HepG2 (cell line): ENCODE results near the gene STEAP1B. TPM values are rescaled to one million over a fixed set of nuclear protein-coding genes. Genes with fewer than 3 reads are reported as not detected.
A peak's percentile ranks its signal among the peaks of the same experiment; 100 is the strongest.

Experiments
- ATAC-seq: fragments of 200-7000 bp; cut with Tn5 transposase; 3 replicates; pipeline ENCODE4 v1.9.1; 2020; ENCODE audit warnings: mild to moderate bottlenecking, moderate library complexity
- BruUV-seq: library from RNA; stranded (reverse); fragments of 400-500 nt; replicated peaks from 2 replicates; lab custom pipeline; 2021; lab: Mats Ljungman, UMichigan
- CTCF ChIA-PET: fragments of 300-600 bp; formaldehyde crosslinking; extraction: SDS; loops from one replicate; lab custom pipeline; 2021; ENCODE audit warnings: low total read pairs, inconsistent platforms, low intra/inter-chr PET ratio; lab: Yijun Ruan, JAX
- POLR2A ChIA-PET: fragments of 350-600 bp; sonication (Branson Sonifier 250); formaldehyde crosslinking; loops from one replicate; lab custom pipeline; 2020; ENCODE audit warnings: antibody characterized with exemption, inconsistent platforms; lab: Yijun Ruan, JAX
- DNase-seq: peaks from one replicate; pipeline ENCODE4 v3.0.0-alpha.2; 2015; ENCODE audit warnings: low spot score
- FAIRE-seq: peaks from 3 replicates; lab custom pipeline; 2011; peaks lifted over from hg19 to GRCh38; lab: Jason Lieb, UNC
- H2AFZ ChIP-seq: one replicate; pipeline ENCODE4 v1.6.1; 2011; ENCODE audit warnings: low read length, inconsistent platforms
- H3K27ac ChIP-seq: fragments of 300-600 bp; 3 replicates; pipeline ENCODE4 v1.8.0; 2011; ENCODE audit warnings: mixed run types, mild to moderate bottlenecking, mixed read lengths, low read length, inconsistent platforms; ENCODE audit not compliant: insufficient read depth; ENCODE audit errors: extremely low read length
- H3K27me3 ChIP-seq, 2 experiments: fragments of 200-600 bp in 1 of 2; 2 replicates in 1 of 2; 3 replicates in 1 of 2; pipeline versions ENCODE4 v1.6.0 to v1.8.0; 2011; ENCODE audit warnings: low read length in 2 of 2, mild to moderate bottlenecking in 2 of 2, moderate library complexity in 2 of 2, inconsistent platforms in 1 of 2; ENCODE audit not compliant: insufficient read depth in 2 of 2, control insufficient read depth in 1 of 2
- H3K36me3 ChIP-seq, 2 experiments: fragments of 200-600 bp in 1 of 2; replicated peaks in 1 of 2; 2 replicates in 1 of 2; 3 replicates in 1 of 2; pipeline versions ENCODE4 v1.5.1 to v1.8.0; 2011; ENCODE audit warnings: low read length in 2 of 2, inconsistent platforms in 1 of 2; ENCODE audit not compliant: insufficient read depth in 2 of 2, control insufficient read depth in 1 of 2
- H3K4me1 ChIP-seq: 2 replicates; pipeline ENCODE4 v1.5.1; 2012; ENCODE audit warnings: low read length, inconsistent platforms; ENCODE audit not compliant: insufficient read depth
- H3K4me2 ChIP-seq: 2 replicates; pipeline ENCODE4 v1.6.0; 2011; ENCODE audit warnings: low read depth, low read length, inconsistent platforms
- H3K4me3 ChIP-seq, 3 experiments: fragments of 200-600 bp in 1 of 3; sonication (generic), shearing (Covaris generic) in 1 of 3; replicated peaks in 1 of 3; 2 replicates each; pipeline ENCODE4 v1.5.1; 2011 to 2016; ENCODE audit warnings: low read length in 3 of 3, inconsistent platforms in 2 of 3, low read depth in 2 of 3, mild to moderate bottlenecking in 2 of 3, control low read depth in 1 of 3, mixed read lengths in 1 of 3; ENCODE audit not compliant: insufficient read depth in 1 of 3
- H3K79me2 ChIP-seq: one replicate; pipeline ENCODE4 v1.6.1; 2011; ENCODE audit warnings: low read length, inconsistent platforms; ENCODE audit not compliant: insufficient read depth
- H3K9ac ChIP-seq: 2 replicates; pipeline ENCODE4 v1.6.0; 2011; ENCODE audit warnings: mild to moderate bottlenecking, low read depth, low read length, inconsistent platforms; ENCODE audit not compliant: insufficient read depth
- H3K9me3 ChIP-seq: 2 replicates; pipeline ENCODE4 v1.5.1; 2012; ENCODE audit warnings: mild to moderate bottlenecking, low read length
- H4K20me1 ChIP-seq: 2 replicates; pipeline ENCODE4 v1.6.0; 2011; ENCODE audit warnings: inconsistent platforms, mild to moderate bottlenecking, low read length, moderate library complexity; ENCODE audit not compliant: insufficient read depth
- KLF12 ChIP-seq: sonication (generic); formaldehyde crosslinking; IDR thresholded peaks from 2 replicates; pipeline ENCODE4 v1.4.0; 2020; ENCODE audit warnings: missing genetic modification reagents, borderline replicate concordance
- MAZ ChIP-seq, 2 experiments: sonication (generic) in 1 of 2; formaldehyde crosslinking in 1 of 2; IDR thresholded peaks; 2 replicates each; pipeline versions ENCODE4 v1.5.0 to v1.6.1; 2012 to 2020; ENCODE audit warnings: low read depth in 2 of 2, mild to moderate bottlenecking in 2 of 2, borderline replicate concordance in 1 of 2, improper control_type of control experiment in 1 of 2, low read length in 1 of 2, missing genetic modification reagents in 1 of 2, moderate library complexity in 1 of 2
- NR2C2 ChIP-seq: sonication (generic); formaldehyde crosslinking; IDR thresholded peaks from 2 replicates; pipeline ENCODE4 v1.4.0; 2020; ENCODE audit warnings: missing genetic modification reagents, mild to moderate bottlenecking, moderate library complexity, borderline replicate concordance
- REXO4 ChIP-seq: sonication (generic); formaldehyde crosslinking; IDR thresholded peaks from 2 replicates; pipeline ENCODE4 v1.8.0; 2022; ENCODE audit warnings: missing genetic modification reagents, mild to moderate bottlenecking, borderline replicate concordance
- SUZ12 ChIP-seq: fragments of 150-350 bp; IDR thresholded peaks from 2 replicates; pipeline ENCODE4 v1.6.1; 2014; ENCODE audit warnings: low read depth, low read length
- TARDBP ChIP-seq: sonication (generic); formaldehyde crosslinking; IDR thresholded peaks from 2 replicates; pipeline ENCODE4 v1.8.0; 2022; ENCODE audit warnings: mild to moderate bottlenecking, missing genetic modification reagents
- TIGD3 ChIP-seq: sonication (generic); formaldehyde crosslinking; IDR thresholded peaks from 2 replicates; pipeline ENCODE4 v1.5.1; 2020; ENCODE audit warnings: mild to moderate bottlenecking, missing genetic modification reagents, borderline replicate concordance
- U2AF1 ChIP-seq: fragments of 200-400 bp; formaldehyde crosslinking; optimal IDR thresholded peaks from 2 replicates; pipeline ENCODE3; 2017; ENCODE audit warnings: mild to moderate bottlenecking, low read depth, low read length
- ZBTB26 ChIP-seq: IDR thresholded peaks from 2 replicates; pipeline ENCODE4 v1.6.1; 2016; ENCODE audit warnings: missing compliant biosample characterization, missing genetic modification reagents, borderline replicate concordance
- ZFP82 ChIP-seq: sonication (generic); formaldehyde crosslinking; IDR thresholded peaks from 2 replicates; pipeline ENCODE4 v1.5.1; 2020; ENCODE audit warnings: mild to moderate bottlenecking, missing genetic modification reagents, borderline replicate concordance
- ZNF101 ChIP-seq: sonication (generic); formaldehyde crosslinking; IDR thresholded peaks from 2 replicates; pipeline ENCODE4 v1.4.0; 2020; ENCODE audit warnings: mild to moderate bottlenecking, low read depth, missing genetic modification reagents, borderline replicate concordance
- ZNF547 ChIP-seq: sonication (generic); formaldehyde crosslinking; IDR thresholded peaks from 2 replicates; pipeline ENCODE4 v1.5.1; 2020; ENCODE audit warnings: mild to moderate bottlenecking, missing genetic modification reagents
- ZNF687 ChIP-seq: sonication (generic); formaldehyde crosslinking; IDR thresholded peaks from 2 replicates; pipeline ENCODE4 v1.5.1; 2020; ENCODE audit warnings: mild to moderate bottlenecking, missing genetic modification reagents, moderate library complexity
- ZNF75D ChIP-seq: sonication (generic); formaldehyde crosslinking; IDR thresholded peaks from 2 replicates; pipeline ENCODE4 v1.8.1; 2023; ENCODE audit warnings: missing genetic modification reagents, mild to moderate bottlenecking, borderline replicate concordance
- WGBS: methylation state at CpG from one replicate; pipeline ENCODE4 v1.1.6; 2017; ENCODE audit warnings: low lambda C conversion rate; 5-methylcytosine and 5-hydroxymethylcytosine counted together
- in situ Hi-C: cut with HindIII; loops from 2 replicates; pipeline ENCODE4 v1.10.0; 2017; ENCODE audit warnings: low pct_unique_long_range_greater_than_20kb; ENCODE audit not compliant: extremely low pct_ligation_motif_present
- intact Hi-C: fragments of 100-400 bp; cut with micrococcal nuclease; formaldehyde crosslinking; loops from one replicate; pipeline ENCODE4 v1.10.0; 2022; ENCODE audit not compliant: unreplicated experiment
- polyA plus RNA-seq, 8 experiments: library from polyadenylated mRNA; depleted of rRNA in 3 of 8; stranded (reverse) in 7 of 8; unstranded in 1 of 8; fragments of >200 nt; fragmentation: Illumina TruSeq in 4 of 8; extraction: Trizol in 4 of 8; gene quantifications; 2 replicates each; pipeline versions ENCODE4 v1.2.1 to v1.2.3, GENCODE V29; 2011 to 2016; ENCODE audit warnings: low read depth in 4 of 8, missing spikeins in 1 of 8, mixed read lengths in 1 of 8; ENCODE audit not compliant: insufficient read depth in 1 of 8
- total RNA-seq, 5 experiments: library from RNA; depleted of rRNA; stranded (reverse); fragments of >200 nt; fragmentation: Illumina TruSeq; extraction: Trizol; gene quantifications; 2 replicates each; pipeline ENCODE4 v1.2.3, GENCODE V29; 2016; ENCODE audit warnings: low read depth in 1 of 5

Gene STEAP1B
- total and polyA plus RNA-seq, 2 of the 13 experiments (the other 11 are each of a cell fraction or from before 2014, with no cell fraction given): not detected

- TF ChIP-seq MAZ (IDR thresholded peaks at IDR 0.05; ENCODE audit: borderline replicate concordance, low read depth, low read length) (no peak), MAZ (CRISPR knock-in tag; IDR thresholded peaks at IDR 0.05; ENCODE audit: low read depth) (peak; percentile 9; the same call in 1 of the 2 replicates), ZFP82 (peak; percentile 56; the same call in 1 of the 2 replicates), SUZ12 (no peak), U2AF1 (no peak), ZNF101 (0 out of 2 replicates have a peak, but pooled peaks have one; percentile 10), ZBTB26 (CRISPR knock-in tag) (no peak)
Observed at GRCh38 chr7:22442882-22443369, 57.1 kb downstream of the STEAP1B start (continued).

- Histone ChIP-seq H3K36me3 (no peaks in the 10 kb centered on the region), H3K4me2 (peak overlapping the region; percentile 65), H3K4me3 (peak overlapping the region in 1 of 3 experiments; percentile 12; a peak in 1 of 6 replicates), H3K9ac (peak overlapping the region; percentile 80), H3K27ac (peak overlapping the region; percentile 96), H4K20me1 (no peaks in the 10 kb centered on the region), H3K27me3 (no peaks in the 10 kb centered on the region), H2AFZ (no peak overlapping the region), H3K4me1 (peaks cover 62% of the 10 kb centered on the region), H3K79me2 (no peaks in the 10 kb centered on the region), H3K9me3 (no peaks in the 10 kb centered on the region)
- ChIA-PET CTCF (no interaction called here), POLR2A (interaction anchor here (0.9 to 4.3 kb wide), 6 partner anchors 9 to 91 kb away, joined by 3 to 85 read pairs (median 5); partner anchors contain the start of gene RAPGEF5)
- WGBS: 36% methylated on average over 6 of the region's 8 CpGs
- intact Hi-C loops (loop anchor here (1.0 to 5.0 kb wide), 3 partner anchors 8 to 570 kb away; partner anchors contain the start of gene HYCC1), in situ Hi-C loops (loop anchor here (5.0 kb wide), 1 partner anchor 90 kb away; no protein-coding TSS in a partner anchor)
- DNase-seq (peak; percentile 93), FAIRE-seq (peak; percentile 79), ATAC-seq (peak; percentile 71)
- BruUV-seq: no TSS peak
- TF ChIP-seq TIGD3: no peak
- 0 out of 2 replicates have a peak, but pooled peaks have one; percentile 41 for TF ChIP-seq KLF12 (CRISPR knock-in tag)
- TF ChIP-seq ZNF547: no peak; the same call in 1 of the 2 replicates
- peak; percentile 87 for TF ChIP-seq ZNF687 (CRISPR knock-in tag)
- no peak for TF ChIP-seq ZNF75D
- no peak for TF ChIP-seq REXO4
- peak; percentile 85; the same call in 1 of the 2 replicates for TF ChIP-seq TARDBP
- TF ChIP-seq NR2C2 (CRISPR knock-in tag): no peak
Observed at GRCh38 chr7:22442187-22442881, 57.7 kb downstream of the STEAP1B start.
